Activated gamma-delta T cell (primary cell): ENCODE measurements around the gene TSPAN32.
"Not testable (repeated sequence)": the region's sequence is repeated elsewhere in the genome, so short reads cannot be mapped to it uniquely, and the experiment has no call there.

ENCODE experiments used
- DNase-seq: peaks from one replicate; lab custom pipeline; 2025; lab: John Stamatoyannopoulos, UW

The TSPAN32 gene

GRCh38 chr11:2315395-2316168 is 13.8 kb downstream of the TSPAN32 start:
- no peak for DNase-seq

- no peak for DNase-seq
Measured at GRCh38 chr11:2316169-2316962, 14.6 kb downstream of the TSPAN32 start.

GRCh38 chr11:2316963-2317244 is 15.1 kb downstream of the TSPAN32 start:
- DNase-seq: no peak

- no peak for DNase-seq
Measured at GRCh38 chr11:2317354-2318050, 15.7 kb downstream of the TSPAN32 start.

- DNase-seq: no peak
Measured at GRCh38 chr11:2318123-2318522, 16.3 kb downstream of the TSPAN32 start.

GRCh38 chr11:2318707-2319106 is 16.9 kb downstream of the TSPAN32 start:
- no peak for DNase-seq

- DNase-seq: no peak
Measured at GRCh38 chr11:2319791-2320472, 18.1 kb downstream of the TSPAN32 start.

- no peak for DNase-seq
Measured at GRCh38 chr11:2320568-2321310, 18.9 kb downstream of the TSPAN32 start.

- no peak for DNase-seq
Measured at GRCh38 chr11:2321311-2321683, 19.5 kb downstream of the TSPAN32 start.

- no peak for DNase-seq
Measured at GRCh38 chr11:2325123-2325522, 23.3 kb downstream of the TSPAN32 start.

GRCh38 chr11:2325719-2326118 is 23.9 kb downstream of the TSPAN32 start:
- no peak for DNase-seq

GRCh38 chr11:2327032-2327431 is 25.2 kb downstream of the TSPAN32 start:
- no peak for DNase-seq

GRCh38 chr11:2328021-2328420 is 26.2 kb downstream of the TSPAN32 start:
- no peak for DNase-seq

- DNase-seq: no peak
Measured at GRCh38 chr11:2328656-2329354, 27.0 kb downstream of the TSPAN32 start.

- no peak for DNase-seq
Measured at GRCh38 chr11:2329551-2329950, 27.7 kb downstream of the TSPAN32 start.

- no peak for DNase-seq
Measured at GRCh38 chr11:2330696-2331095, 28.9 kb downstream of the TSPAN32 start.

GRCh38 chr11:2331404-2331803 is 29.6 kb downstream of the TSPAN32 start:
- DNase-seq: no peak

- not testable (repeated sequence) for DNase-seq
Measured at GRCh38 chr11:2332569-2332968, 30.8 kb downstream of the TSPAN32 start.

GRCh38 chr11:2333486-2334205 is 31.8 kb downstream of the TSPAN32 start:
- DNase-seq: not testable (repeated sequence)

- not testable (repeated sequence) for DNase-seq
Measured at GRCh38 chr11:2335286-2335685, 33.5 kb downstream of the TSPAN32 start.
